ENCODE results near the gene RNU1-2.
"Not testable (repeated sequence)": the region's sequence is repeated elsewhere in the genome, so short reads cannot be mapped to it uniquely, and the experiment has no call there.

RNU1-2 gene

GRCh38 chr1:16911851-16912721 is 16.3 kb downstream of the RNU1-2 start:
- DNase-seq = not testable (repeated sequence)

DNA sequence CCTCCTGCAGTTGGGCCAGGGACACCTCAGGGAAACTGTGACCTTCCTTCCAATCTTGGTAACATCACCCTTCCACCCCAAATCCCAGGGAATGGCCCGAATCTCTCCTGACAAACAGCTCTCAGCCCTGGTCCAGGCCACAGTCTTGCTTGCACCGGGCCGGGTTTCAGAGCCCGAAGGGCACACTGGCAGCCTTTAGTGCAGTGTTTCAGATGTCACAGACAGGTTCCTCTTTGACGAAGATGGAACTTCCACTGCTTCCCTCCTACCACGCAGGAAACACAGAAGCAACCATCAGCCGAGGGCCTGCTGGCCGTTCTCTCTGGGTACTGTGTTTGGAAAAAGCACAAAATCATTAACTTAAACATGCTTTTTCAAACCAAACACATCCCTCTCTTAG is 17.0 kb downstream of the RNU1-2 start:
- not testable (repeated sequence) for DNase-seq

- DNase-seq = no peak
Measured at GRCh38 chr1:16913181-16913832, 17.5 kb downstream of the RNU1-2 start.

DNA sequence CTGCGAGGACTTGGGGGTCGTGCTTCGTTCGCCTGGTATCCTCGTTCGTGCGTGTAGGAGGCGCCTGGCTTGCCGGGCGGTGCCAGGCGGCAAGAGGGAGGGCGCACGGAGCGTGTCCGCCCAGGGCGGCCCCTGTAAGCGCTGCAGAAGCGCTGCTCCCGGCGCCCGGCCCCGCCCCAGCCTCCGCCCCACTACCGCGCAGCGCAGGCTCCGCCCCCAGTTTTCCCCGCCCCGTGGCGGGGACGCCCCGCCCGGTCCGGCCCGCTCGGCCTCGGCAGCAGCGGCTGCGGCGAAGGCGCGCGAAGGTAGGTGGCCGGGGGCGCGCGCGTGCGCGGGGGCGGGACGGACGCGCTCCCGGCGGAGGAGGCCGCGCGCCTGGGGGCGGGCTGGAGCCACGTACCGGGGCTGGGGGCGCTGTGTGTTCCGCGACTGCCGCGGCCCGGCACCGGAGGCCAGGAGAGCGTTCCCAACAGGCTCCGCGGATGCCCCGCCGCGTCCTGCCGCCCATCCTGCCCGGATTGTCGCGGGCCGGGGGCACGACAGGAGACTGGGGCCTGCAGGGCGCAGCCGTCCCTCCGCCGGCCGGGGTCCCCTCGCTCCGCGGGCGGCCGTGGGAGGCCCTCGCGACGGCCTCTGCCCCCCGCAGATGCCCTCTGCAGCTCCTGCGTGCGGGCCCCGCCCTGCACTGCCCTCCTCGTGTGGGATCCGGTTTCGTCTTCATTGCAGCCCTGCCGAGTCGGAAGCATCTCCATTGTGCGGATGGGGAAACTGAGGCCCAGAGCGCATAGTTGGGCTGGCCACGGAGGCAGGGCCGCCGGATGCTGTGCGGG is 18.3 kb downstream of the RNU1-2 start:
- DNase-seq = peak; percentile 98

GRCh38 chr1:16914928-16915626 is 19.3 kb downstream of the RNU1-2 start:
- DNase-seq = not testable (repeated sequence)

DNA sequence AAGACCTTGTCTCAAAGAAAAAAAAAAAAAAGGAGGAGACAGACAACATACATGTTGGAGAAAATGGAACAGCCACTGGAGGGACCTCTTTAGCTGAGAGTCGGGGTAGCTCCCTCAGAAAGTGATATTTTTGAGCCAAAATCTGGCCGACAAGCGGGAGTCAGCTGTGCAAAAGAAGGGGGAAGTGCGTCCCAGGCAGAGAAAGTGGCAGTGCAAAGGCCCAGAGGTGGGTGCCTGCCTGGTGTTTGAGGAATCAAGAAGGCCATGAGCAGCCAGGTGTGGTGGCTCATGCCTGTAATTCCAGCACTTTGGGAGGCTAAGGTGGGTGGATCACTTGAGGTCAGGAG is 19.8 kb downstream of the RNU1-2 start:
- no peak for DNase-seq

DNA sequence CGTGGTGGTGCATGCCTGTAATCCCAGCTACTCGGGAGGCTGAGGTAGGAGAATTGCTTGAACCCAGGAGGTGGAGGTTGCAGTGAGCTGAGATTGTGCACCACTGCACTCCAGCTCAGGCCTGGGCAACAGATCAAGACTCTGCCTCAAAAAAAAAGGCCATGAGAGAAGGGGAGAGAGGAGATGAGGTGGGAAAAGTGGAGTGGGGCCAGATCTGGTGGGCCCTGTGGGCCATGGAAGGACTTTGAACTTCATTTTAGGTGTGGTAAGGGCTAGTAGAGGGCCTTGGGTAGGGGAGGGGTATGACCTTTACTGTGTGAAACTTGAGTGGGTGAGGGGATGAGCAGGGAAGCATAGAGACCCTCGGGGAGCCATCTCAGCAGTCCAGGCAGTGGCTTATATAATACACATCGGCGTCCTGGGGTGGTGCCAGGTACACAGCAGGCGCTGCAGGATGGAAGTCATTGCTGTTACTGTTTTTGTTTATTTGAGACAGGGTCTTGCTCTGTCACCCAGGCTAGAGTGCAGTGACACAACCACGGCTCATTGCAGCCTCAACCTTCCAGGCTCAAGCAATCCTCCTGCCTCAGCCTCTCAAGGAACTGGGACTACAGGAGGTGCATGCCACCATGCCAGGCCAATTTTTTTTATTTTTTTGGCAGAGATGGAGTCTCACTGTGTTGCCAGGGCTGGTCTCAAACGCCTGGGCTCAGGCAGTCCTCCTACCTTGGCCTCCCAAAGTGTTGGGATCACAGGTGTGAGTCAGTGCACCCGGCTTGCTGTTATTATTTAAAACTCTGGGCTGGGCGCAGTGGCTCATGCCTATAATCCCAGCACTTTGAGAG is 20.5 kb downstream of the RNU1-2 start:
- DNase-seq = not testable (repeated sequence)

DNA sequence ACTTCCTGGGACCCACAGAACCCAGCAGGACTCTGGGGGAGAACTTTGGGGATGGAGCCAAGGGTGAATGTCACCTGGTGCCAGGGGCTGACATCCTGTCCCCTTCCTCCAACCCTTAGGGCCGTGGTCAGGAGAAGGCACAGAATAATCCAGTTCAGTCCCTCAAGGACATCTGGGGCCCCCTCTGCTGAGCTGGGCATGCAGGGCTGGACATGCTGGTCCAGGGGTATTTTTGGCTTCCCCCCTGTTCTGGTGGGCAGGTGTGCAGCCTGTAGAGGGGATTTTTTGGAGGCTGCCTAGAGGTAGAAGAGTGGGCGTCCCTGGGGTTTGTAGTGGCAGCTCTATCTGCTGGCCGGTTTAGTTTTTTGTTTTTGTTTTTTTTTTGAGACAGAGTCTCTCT is 22.6 kb downstream of the RNU1-2 start:
- no peak for DNase-seq

GRCh38 chr1:16918936-16919665 is 23.3 kb downstream of the RNU1-2 start:
- not testable (repeated sequence) for DNase-seq

DNA sequence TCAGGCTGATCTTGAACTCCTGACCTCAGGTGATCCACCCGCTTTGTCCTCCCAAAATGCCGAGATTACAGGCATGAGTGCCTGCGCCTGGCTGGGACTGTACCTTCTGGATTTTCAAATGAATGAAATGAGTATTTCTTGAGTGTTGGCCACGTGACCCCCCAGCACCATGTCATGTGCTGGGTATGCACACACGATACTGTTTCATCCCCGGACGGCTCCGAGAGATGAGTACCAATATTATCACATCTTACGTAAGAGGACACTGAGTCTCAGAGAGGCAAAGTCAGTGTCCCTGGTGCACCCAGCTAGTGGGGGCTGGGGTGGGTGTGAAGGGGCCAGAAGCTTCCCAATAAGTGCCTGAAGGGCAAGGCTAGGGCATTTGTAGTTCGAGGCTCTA is 25.2 kb downstream of the RNU1-2 start:
- no peak for DNase-seq

DNA sequence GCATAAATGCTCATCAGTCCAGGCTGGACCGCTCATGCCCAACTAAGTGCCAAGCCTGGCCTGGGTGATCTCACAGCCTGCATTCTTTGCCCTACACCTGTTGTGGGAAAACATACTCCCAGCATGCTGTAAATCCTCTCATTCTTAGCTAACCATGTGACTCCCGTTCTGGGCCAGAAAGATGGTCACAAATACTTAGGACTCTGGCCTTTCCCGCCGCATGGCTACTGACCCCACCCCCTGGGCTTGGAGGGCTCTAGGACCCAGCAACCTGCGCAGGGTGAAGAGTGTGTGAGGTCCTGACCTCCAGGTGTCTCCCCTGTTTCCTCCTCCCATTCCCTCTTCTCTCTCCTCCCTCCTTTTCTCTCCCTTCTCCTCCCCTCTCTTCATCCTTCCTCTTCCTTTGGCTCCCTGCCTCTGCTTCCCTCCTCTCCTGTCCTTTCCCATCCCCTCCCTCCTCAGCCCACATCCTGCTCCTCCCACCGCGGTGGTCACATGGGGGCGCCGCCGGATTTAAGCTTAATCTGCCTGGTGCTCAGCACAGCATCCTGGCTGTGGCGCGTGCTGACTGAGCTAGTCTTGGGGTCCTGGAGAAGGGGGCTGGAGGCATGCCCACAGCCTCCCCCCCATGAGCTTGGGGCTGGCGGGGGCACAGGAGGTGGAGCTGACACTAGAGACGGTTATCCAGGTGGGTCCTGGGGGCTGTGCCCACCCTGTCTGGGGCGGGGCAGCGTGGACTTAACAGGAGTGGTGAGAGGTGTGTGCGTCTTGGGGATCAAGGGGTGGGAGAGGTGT is 25.8 kb downstream of the RNU1-2 start, which contains the start of gene CROCC:
CROCC (plus strand) TSS at position 541 of the 795 bp plus-strand sequence; CDS start at position 629, 88 bp downstream.
- no peak for DNase-seq

DNA sequence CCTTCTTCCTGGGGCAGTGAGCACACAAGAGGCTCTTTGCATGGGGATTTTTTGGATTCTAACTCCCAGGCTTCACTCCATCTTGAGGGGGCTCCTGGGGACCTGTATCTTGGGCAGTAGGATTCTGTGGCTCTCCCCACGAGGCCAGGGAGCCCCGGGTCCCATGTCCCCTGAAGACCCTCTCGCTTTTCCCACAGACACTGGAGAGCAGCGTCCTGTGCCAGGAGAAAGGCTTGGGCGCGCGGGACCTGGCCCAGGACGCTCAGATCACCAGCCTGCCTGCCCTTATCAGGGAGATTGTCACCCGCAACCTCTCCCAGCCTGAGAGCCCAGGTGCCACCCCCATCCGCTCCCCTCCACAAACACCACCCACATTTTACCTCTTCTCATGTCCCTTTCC is 26.7 kb downstream of the RNU1-2 start:
- DNase-seq = no peak

DNA sequence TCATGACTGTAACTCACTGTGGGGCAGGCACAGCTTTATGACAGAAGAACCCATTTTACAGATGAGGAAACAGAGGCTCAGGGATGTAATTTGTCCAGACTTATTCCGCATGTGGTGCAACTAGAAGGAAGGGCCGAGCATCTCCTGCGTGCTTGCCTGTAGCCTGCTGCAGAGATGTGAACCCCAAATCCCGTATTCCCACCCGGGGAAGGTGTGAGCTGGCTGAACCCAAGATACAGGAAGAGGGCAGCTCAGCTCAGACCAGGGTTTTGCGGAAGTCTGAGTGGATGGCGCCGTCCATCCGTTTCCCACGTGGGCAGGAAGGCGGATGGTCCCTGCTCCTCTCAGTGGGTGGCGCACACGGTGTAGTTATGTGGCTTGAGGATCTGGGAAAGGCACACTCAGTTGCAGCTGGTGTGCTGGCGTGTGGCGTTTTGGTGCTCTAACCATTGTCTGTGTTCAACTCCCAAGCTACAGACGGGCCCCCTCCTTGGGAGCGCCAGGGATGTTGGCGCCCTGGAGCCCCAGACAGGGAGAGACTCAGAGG is 27.2 kb downstream of the RNU1-2 start:
- no peak for DNase-seq

- DNase-seq = no peak
Measured at GRCh38 chr1:16924216-16924918, 28.6 kb downstream of the RNU1-2 start.

GRCh38 chr1:16924919-16925477 is 29.2 kb downstream of the RNU1-2 start:
- DNase-seq = no peak

GRCh38 chr1:16925635-16926490 is 30.1 kb downstream of the RNU1-2 start:
- no peak for DNase-seq

- no peak for DNase-seq
Measured at GRCh38 chr1:16926491-16927073, 30.8 kb downstream of the RNU1-2 start.
